ENCODE measurements around the gene CIAO2B. TPM values are rescaled to one million over a fixed set of nuclear protein-coding genes. Genes with fewer than 3 reads are reported as not detected.
"Not testable (repeated sequence)": the region's sequence is repeated elsewhere in the genome, so short reads cannot be mapped to it uniquely, and the experiment has no call there.

The CIAO2B gene
- total RNA-seq, 1 experiment from 2014 or later = 147 TPM

GRCh38 chr16:66904846-66905632, 29.2 kb downstream of the CIAO2B start:
- DNase-seq (ENCODE audit: low read depth) = no peak

GRCh38 chr16:66904428-66904845, 29.8 kb downstream of the CIAO2B start:
- no peak for DNase-seq (ENCODE audit: low read depth)

GRCh38 chr16:66903544-66904427, 30.4 kb downstream of the CIAO2B start:
- no peak for DNase-seq (ENCODE audit: low read depth)

- DNase-seq (ENCODE audit: low read depth) = no peak
These were observed 31.3 kb downstream of the CIAO2B start for GRCh38 chr16:66902648-66903543.

GRCh38 chr16:66901626-66902025, 32.6 kb downstream of the CIAO2B start:
- DNase-seq (ENCODE audit: low read depth) = no peak

- no peak for DNase-seq (ENCODE audit: low read depth)
These were observed 33.3 kb downstream of the CIAO2B start for GRCh38 chr16:66900721-66901441.

GRCh38 chr16:66899945-66900710, 34.1 kb downstream of the CIAO2B start:
- peak; percentile 84 for DNase-seq (ENCODE audit: low read depth)

- peak; percentile 57 for DNase-seq (ENCODE audit: low read depth)
These were observed 34.8 kb downstream of the CIAO2B start for GRCh38 chr16:66899310-66899944.

- no peak for DNase-seq (ENCODE audit: low read depth)
These were observed 35.3 kb downstream of the CIAO2B start for GRCh38 chr16:66898933-66899309.

- DNase-seq (ENCODE audit: low read depth) = no peak
These were observed 36.0 kb downstream of the CIAO2B start for GRCh38 chr16:66898207-66898606.

- DNase-seq (ENCODE audit: low read depth) = not testable (repeated sequence)
These were observed 37.5 kb downstream of the CIAO2B start for GRCh38 chr16:66896682-66897081.

- no peak for DNase-seq (ENCODE audit: low read depth)
These were observed 38.2 kb downstream of the CIAO2B start for GRCh38 chr16:66895999-66896398.

GRCh38 chr16:66895689-66895979, 38.6 kb downstream of the CIAO2B start:
- no peak for DNase-seq (ENCODE audit: low read depth)

- DNase-seq (ENCODE audit: low read depth) = peak; percentile 74
These were observed 39.1 kb downstream of the CIAO2B start for GRCh38 chr16:66894948-66895688.

- no peak for DNase-seq (ENCODE audit: low read depth)
These were observed 40.1 kb downstream of the CIAO2B start for GRCh38 chr16:66894055-66894454.

GRCh38 chr16:66891797-66892196, 42.4 kb downstream of the CIAO2B start:
- DNase-seq (ENCODE audit: low read depth) = no peak

GRCh38 chr16:66891360-66891759, 42.8 kb downstream of the CIAO2B start:
- DNase-seq (ENCODE audit: low read depth) = no peak

GRCh38 chr16:66890799-66891198, 43.4 kb downstream of the CIAO2B start:
- no peak for DNase-seq (ENCODE audit: low read depth)

- DNase-seq (ENCODE audit: low read depth) = no peak
These were observed 44.6 kb downstream of the CIAO2B start for GRCh38 chr16:66889622-66890021.

All from LHCN-M2 (cell line).